HG03108 (cell line): ENCODE measurements around the gene CAMK2N1.

ENCODE experiments used
- ATAC-seq: cut with Tn5 transposase; IDR thresholded peaks from one replicate; pipeline ENCODE4 v1.9.1; 2021; ENCODE audit warnings: moderate library complexity; ENCODE audit not compliant: unreplicated experiment

The CAMK2N1 gene

GRCh38 chr1:20479840-20480239 is 6.2 kb downstream of the CAMK2N1 start:
- ATAC-seq, result no peak

GRCh38 chr1:20478057-20478635 is 7.9 kb downstream of the CAMK2N1 start:
- no peak for ATAC-seq

GRCh38 chr1:20477348-20478056 is 8.5 kb downstream of the CAMK2N1 start:
- no peak for ATAC-seq

GRCh38 chr1:20476265-20477038 is 9.6 kb downstream of the CAMK2N1 start:
- ATAC-seq, result no peak

DNA sequence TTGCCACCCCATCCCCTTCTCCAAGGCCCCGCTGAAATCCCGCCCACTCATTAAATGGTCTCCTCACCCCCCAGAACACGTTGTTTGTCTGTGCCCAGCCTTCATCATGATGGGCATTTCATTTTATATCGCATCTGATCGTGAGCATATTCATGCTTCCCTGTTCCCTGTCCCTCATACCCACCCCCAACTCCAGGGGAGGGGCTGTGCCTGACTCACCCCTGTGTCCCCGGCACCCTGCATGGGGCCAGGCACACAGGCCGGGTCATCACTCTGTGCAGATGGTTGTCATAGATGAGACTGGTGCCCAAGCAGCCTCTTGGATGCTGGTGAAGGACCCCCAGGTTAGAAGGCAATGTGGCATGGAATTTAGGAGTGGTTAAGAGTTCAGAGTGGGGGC is 11.0 kb downstream of the CAMK2N1 start:
- ATAC-seq, result no peak

DNA sequence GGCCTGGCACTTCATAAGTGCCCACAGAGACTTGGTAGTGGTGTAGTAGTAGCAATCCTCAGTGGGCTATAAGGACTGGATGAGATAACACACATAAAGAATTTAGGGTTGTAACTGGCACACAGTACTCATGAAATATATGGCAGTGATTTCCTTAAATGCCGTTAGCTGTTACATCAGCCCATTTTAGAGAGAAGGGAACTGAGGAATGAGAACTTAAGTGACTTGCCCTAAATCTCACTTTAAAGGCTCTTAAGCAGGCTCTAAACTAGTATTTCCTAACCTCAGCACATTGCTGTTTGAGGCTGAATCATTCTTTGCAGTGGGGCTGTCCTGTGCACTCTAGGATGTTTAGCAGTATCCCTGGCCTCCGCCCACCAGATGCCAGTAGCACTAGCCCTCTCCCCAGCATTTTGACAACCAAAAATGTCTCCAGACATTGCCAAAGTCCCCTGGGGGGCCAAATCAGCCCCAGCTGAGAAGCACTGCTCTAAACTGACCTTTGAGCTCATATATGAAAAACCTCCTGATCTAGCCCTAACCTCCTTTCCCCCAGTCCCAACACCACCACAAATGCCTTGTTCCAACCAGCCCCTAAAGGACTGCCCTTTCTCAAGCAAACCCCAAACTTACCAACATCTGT is 11.6 kb downstream of the CAMK2N1 start:
- no peak for ATAC-seq

DNA sequence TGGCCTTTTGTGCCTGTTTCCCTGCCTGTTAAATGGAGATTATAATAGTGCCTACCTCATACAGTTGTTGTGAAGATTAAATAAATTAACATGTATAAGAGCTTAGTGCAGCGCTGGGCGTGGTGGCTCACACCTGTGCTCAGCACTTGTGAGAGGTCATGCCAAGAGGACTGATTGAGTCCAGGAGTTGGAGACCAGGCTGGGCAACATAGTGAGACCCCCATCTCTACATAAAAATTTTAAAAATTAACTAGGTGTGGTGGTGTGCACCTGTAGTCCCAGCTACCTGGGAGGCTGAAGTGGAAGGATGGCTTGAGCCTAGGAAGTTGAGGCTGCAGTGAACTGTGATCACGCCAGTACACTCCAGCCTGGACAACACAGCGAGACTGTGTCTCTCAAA is 12.1 kb downstream of the CAMK2N1 start:
- no peak for ATAC-seq

DNA sequence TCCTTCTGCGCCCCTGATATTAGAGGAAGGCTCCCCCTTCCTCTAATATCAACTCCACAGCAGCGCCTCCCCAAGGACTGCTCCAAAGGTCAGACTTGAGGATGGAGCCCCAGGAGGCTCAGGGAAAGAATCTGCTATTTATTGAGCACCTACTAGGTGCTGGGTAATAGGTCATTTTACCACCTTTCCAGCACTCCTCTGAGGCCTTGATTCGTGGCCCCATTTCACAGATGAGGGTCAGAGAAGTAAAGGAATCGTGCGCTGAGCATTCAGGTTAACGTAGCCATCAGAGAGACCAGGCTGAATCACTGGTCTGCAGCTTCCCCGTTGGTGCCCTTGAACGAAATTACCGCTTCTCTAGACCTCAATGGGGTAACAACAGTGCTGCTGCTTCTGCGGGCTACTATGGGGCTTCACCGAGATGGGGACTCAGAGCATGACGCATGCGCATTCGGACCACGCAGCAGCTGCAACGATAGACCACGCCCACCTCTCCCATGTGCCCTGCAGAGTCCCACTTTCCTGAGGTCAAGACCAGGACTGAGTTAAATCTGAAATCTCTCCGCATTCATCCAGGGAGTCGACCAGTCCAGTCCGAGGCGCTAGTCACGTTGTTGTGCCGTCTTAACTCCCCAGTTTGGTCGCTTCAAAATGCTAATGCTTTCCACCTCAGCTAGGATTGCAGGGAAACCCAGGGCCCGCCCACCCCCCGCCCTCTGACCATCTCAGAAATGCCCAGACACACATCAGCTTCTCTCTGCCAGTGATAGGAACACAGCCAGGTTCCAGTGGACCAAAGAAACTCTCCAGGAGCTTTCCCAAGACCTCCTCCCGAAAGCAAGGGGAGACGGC is 12.9 kb downstream of the CAMK2N1 start:
- ATAC-seq, result no peak

- ATAC-seq, result no peak
Observed at GRCh38 chr1:20472121-20472520, 13.9 kb downstream of the CAMK2N1 start.

DNA sequence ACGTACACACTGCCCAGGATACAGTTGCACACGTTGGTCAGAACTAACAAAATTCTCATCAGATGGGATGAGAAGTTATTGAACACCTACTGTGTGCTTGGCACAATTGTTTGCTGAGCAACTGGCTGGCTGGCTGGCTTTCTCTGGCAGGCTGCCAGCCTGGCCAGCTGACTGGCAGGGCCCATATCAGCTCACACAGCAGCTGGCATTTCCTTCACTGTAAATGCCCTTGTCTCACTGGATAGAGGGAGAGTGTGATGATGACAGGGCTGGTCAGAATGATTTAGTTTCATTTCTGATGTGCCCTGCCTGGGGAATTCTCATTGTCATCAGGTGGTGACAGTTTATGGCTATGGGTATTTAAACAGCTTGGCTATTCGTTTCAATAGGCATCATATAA is 15.8 kb downstream of the CAMK2N1 start:
- no peak for ATAC-seq

GRCh38 chr1:20469406-20470076 is 16.5 kb downstream of the CAMK2N1 start:
- ATAC-seq, result no peak

DNA sequence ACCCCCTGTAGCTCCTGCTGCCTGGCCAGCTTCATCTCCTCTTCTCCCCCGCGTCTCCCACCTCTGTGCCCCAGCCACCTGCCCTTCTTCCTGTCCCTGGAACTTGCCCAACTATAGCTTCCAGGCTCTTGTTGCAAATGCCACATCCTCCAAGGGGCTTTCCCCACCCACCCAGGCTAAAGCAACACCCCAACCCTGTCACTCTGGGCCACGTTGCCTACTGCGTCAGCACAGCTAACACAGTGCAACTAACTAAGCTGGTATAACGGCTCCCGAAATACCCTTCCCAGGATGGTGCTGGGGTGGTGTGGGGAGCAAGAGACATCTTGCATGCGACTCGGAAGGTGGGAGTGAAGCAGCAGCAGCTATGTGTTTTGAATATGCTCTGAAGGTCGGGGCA is 19.7 kb downstream of the CAMK2N1 start:
- ATAC-seq, result no peak

GRCh38 chr1:20465187-20465586 is 20.8 kb downstream of the CAMK2N1 start:
- ATAC-seq, result no peak

GRCh38 chr1:20463502-20463901 is 22.5 kb downstream of the CAMK2N1 start:
- no peak for ATAC-seq

GRCh38 chr1:20462397-20462796 is 23.6 kb downstream of the CAMK2N1 start:
- no peak for ATAC-seq

DNA sequence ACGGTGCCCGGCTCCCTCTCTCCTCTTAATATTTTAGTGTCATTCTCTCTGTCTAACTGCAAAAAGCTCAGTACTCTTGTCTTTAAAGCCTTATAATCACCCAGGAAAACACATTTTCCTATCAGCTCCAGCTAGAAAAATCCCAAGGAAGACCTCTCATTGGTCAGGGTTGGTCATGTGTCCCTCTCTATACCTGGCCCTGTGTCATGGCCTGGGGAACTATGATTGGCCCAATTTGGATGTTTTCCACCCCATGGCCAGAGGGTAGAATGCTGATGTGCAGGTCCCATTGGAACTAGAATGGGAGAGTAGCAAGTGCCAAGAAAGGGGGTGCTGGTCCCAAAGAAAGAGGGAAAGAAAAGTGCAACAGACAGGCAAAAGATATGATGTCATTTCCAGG is 27.3 kb downstream of the CAMK2N1 start:
- ATAC-seq, result no peak

- no peak for ATAC-seq
Observed at GRCh38 chr1:20454004-20454403, 32.0 kb downstream of the CAMK2N1 start.

GRCh38 chr1:20449735-20450311 is 36.2 kb downstream of the CAMK2N1 start:
- no peak for ATAC-seq

DNA sequence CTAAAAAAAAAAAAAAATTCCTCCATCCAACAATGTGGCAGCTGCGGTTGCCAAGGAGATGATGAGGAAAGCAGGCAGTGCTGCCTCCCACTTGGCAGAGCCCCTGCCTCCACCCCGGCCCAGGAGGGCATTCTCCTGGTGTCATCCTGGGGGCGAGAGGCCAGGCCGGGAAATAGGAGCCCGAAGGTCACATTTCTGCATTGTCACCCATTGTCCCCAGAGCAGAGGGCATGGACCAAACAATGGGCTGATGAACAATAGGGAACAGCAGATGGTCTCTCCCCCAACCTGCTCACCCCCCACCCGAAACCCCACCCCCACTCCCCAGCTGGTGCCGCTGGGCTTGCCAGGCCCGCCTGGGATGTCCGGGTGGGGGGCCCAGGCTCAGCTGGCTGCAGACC is 37.3 kb downstream of the CAMK2N1 start:
- ATAC-seq, result no peak

DNA sequence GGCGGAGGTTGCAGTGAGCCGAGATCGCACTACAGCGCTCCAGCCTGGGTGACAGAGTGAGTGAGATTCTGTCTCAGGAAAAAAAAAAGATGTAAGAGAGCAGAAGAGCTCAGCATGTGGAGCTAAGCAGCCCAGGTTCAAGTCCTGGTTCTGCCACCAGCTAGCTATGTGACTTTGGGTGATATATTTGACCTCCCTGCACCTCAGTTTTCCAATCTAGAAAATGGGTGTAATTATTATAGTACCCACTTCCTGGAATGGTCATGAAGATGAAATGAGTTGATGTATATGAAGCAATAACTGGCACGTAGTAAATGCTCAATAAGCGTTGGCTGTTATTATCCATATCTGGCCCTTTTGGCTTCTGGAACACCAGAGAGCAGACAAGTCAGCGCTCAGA is 38.2 kb downstream of the CAMK2N1 start:
- no peak for ATAC-seq
